GM23338 (cell line): ENCODE results near the gene CCDC85B.

Source experiments
- CREB1 ChIP-seq: fragments of 250-450 bp; sonication (Bioruptor Pico); IDR thresholded peaks from 2 replicates; pipeline ENCODE4 v1.5.0; 2020; ENCODE audit warnings: low read depth, mild to moderate bottlenecking, moderate library complexity
- EZH2 ChIP-seq: fragments of 200-600 bp; sonication (generic); IDR thresholded peaks from one replicate; pipeline ENCODE4 v1.8.0; 2017; ENCODE audit warnings: antibody characterized with exemption, mild to moderate bottlenecking, low read depth; ENCODE audit not compliant: unreplicated experiment
- EZH2phosphoT487 ChIP-seq: fragments of 200-600 bp; sonication (generic); IDR thresholded peaks from one replicate; pipeline ENCODE4 v1.8.1; 2018; ENCODE audit warnings: antibody characterized with exemption; ENCODE audit not compliant: unreplicated experiment
- NANOG ChIP-seq: IDR thresholded peaks from 2 replicates; pipeline ENCODE4 v1.6.1; 2016; ENCODE audit warnings: antibody characterized with exemption, borderline replicate concordance
- POLR2AphosphoS5 ChIP-seq: IDR thresholded peaks from 2 replicates; pipeline ENCODE4 v1.6.1; 2016; ENCODE audit warnings: antibody characterized with exemption, low read depth
- ZNF114 ChIP-seq: fragments of 250-450 bp; sonication (Bioruptor Pico); IDR thresholded peaks from 2 replicates; pipeline ENCODE4 v1.5.0; 2020; ENCODE audit warnings: mild to moderate bottlenecking, moderate library complexity
- ZNF331 ChIP-seq: fragments of 250-450 bp; sonication (Bioruptor Pico); IDR thresholded peaks from 2 replicates; pipeline ENCODE4 v1.5.0; 2020; ENCODE audit warnings: low read depth, mild to moderate bottlenecking, moderate library complexity
- TF ChIP-seq, protein P1 (sequence below), 2 experiments: fragments of 200-600 bp in 1 of 2; sonication (generic) in 1 of 2; conservative IDR thresholded peaks; 2 replicates each; pipeline versions ENCODE4 v1.5.1 to v1.6.1; 2016 to 2017; ENCODE audit warnings: antibody characterized with exemption in 2 of 2, low read depth in 2 of 2, mild to moderate bottlenecking in 2 of 2, moderate library complexity in 1 of 2
- TF ChIP-seq, protein P2 (sequence below): IDR thresholded peaks from one replicate; pipeline ENCODE4 v1.6.1; 2018; ENCODE audit warnings: antibody characterized with exemption; ENCODE audit not compliant: unreplicated experiment
- TF ChIP-seq, protein P3 (sequence below): IDR thresholded peaks from 2 replicates; pipeline ENCODE4 v1.6.1; 2016; ENCODE audit warnings: antibody characterized with exemption

DNA sequence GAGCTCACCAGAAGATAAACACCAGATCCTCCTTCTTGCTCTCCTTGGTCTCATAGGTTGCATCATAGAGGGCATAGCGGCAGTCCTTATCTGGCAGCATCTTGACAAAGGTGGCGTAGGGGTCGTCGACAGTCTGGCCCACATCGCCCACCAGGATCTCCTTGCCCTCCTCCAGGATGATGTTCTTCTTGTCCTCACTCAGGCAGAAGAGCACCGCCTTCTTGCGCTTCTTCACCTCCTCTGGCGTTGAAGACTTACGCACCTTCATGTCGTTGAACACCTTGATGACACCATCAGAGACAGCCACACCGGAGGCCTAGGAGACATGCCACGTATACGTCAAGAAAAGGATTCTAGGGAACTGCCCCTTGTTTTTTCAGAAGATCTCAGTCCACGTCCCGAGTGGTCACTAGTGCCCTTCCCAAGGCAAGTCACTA is 34.5 kb upstream of the CCDC85B start:
- TF ChIP-seq ZNF114 (CRISPR knock-in tag), result no peak
- no peak for TF ChIP-seq EZH2phosphoT487
- TF ChIP-seq, protein P1, sequence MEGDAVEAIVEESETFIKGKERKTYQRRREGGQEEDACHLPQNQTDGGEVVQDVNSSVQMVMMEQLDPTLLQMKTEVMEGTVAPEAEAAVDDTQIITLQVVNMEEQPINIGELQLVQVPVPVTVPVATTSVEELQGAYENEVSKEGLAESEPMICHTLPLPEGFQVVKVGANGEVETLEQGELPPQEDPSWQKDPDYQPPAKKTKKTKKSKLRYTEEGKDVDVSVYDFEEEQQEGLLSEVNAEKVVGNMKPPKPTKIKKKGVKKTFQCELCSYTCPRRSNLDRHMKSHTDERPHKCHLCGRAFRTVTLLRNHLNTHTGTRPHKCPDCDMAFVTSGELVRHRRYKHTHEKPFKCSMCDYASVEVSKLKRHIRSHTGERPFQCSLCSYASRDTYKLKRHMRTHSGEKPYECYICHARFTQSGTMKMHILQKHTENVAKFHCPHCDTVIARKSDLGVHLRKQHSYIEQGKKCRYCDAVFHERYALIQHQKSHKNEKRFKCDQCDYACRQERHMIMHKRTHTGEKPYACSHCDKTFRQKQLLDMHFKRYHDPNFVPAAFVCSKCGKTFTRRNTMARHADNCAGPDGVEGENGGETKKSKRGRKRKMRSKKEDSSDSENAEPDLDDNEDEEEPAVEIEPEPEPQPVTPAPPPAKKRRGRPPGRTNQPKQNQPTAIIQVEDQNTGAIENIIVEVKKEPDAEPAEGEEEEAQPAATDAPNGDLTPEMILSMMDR (conservative IDR thresholded peaks at IDR 0.05; ENCODE audit: low read depth in 2 of 2), result no peak
- no peak for TF ChIP-seq NANOG
- TF ChIP-seq POLR2AphosphoS5, result no peak
- TF ChIP-seq EZH2, result no peak
- TF ChIP-seq, protein P2, sequence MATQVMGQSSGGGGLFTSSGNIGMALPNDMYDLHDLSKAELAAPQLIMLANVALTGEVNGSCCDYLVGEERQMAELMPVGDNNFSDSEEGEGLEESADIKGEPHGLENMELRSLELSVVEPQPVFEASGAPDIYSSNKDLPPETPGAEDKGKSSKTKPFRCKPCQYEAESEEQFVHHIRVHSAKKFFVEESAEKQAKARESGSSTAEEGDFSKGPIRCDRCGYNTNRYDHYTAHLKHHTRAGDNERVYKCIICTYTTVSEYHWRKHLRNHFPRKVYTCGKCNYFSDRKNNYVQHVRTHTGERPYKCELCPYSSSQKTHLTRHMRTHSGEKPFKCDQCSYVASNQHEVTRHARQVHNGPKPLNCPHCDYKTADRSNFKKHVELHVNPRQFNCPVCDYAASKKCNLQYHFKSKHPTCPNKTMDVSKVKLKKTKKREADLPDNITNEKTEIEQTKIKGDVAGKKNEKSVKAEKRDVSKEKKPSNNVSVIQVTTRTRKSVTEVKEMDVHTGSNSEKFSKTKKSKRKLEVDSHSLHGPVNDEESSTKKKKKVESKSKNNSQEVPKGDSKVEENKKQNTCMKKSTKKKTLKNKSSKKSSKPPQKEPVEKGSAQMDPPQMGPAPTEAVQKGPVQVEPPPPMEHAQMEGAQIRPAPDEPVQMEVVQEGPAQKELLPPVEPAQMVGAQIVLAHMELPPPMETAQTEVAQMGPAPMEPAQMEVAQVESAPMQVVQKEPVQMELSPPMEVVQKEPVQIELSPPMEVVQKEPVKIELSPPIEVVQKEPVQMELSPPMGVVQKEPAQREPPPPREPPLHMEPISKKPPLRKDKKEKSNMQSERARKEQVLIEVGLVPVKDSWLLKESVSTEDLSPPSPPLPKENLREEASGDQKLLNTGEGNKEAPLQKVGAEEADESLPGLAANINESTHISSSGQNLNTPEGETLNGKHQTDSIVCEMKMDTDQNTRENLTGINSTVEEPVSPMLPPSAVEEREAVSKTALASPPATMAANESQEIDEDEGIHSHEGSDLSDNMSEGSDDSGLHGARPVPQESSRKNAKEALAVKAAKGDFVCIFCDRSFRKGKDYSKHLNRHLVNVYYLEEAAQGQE, result no peak
- TF ChIP-seq ZNF331, result no peak
- TF ChIP-seq, protein P3, sequence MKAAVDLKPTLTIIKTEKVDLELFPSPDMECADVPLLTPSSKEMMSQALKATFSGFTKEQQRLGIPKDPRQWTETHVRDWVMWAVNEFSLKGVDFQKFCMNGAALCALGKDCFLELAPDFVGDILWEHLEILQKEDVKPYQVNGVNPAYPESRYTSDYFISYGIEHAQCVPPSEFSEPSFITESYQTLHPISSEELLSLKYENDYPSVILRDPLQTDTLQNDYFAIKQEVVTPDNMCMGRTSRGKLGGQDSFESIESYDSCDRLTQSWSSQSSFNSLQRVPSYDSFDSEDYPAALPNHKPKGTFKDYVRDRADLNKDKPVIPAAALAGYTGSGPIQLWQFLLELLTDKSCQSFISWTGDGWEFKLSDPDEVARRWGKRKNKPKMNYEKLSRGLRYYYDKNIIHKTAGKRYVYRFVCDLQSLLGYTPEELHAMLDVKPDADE, result no peak
- no peak for TF ChIP-seq CREB1 (CRISPR knock-in tag)
